ENCODE data around the gene NUDT22. TPM values are rescaled to one million over a fixed set of nuclear protein-coding genes. Genes with fewer than 3 reads are reported as not detected.

The NUDT22 gene
- total RNA-seq, 3 donors from 2014 or later (not counting 1 experiment from before 2014, with no cell fraction given): 59.1 to 79.1 (median 74.8) TPM

GRCh38 chr11:64209563-64209843, 16.6 kb upstream of the NUDT22 start:
- TF ChIP-seq CTCF (IDR thresholded peaks at IDR 0.05): no peak
- peaks cover 39% of the 10 kb centered on the region for H3K36me3 ChIP-seq (ENCODE audit: control insufficient read depth, insufficient read depth, low read length)
- H3K4me3 ChIP-seq (ENCODE audit: low read length): no peak overlapping the region
- H3K27me3 ChIP-seq (ENCODE audit: control insufficient read depth, insufficient read depth, low read length): no peaks in the 10 kb centered on the region
- WGBS (ENCODE audit: insufficient coverage): 92% methylated on average over 8 of the region's 8 CpGs
- peak overlapping the region; percentile 88 to 96 for H3K27ac Mint-ChIP-seq
- H3K27ac ChIP-seq (ENCODE audit: low read length): no peak overlapping the region
- H3K9me3 ChIP-seq (ENCODE audit: control insufficient read depth, insufficient read depth, low read length): no peaks in the 10 kb centered on the region
- peaks cover 34 to 59% of the 10 kb centered on the region in 2 donors for H3K4me1 Mint-ChIP-seq
- H3K36me3 Mint-ChIP-seq: peaks cover 8% of the 10 kb centered on the region
- DNase-seq (no peak), ATAC-seq (no peak)
- peaks cover 45% of the 10 kb centered on the region for H3K4me1 ChIP-seq (ENCODE audit: control insufficient read depth, insufficient read depth, low read length)
- H3K9me3 Mint-ChIP-seq: no peaks in the 10 kb centered on the region
- no peaks in the 10 kb centered on the region for H3K27me3 Mint-ChIP-seq (ENCODE audit: low read depth in 2 of 2)
- no peak overlapping the region for H3K4me3 Mint-ChIP-seq
- intact Hi-C loops (cut with micrococcal nuclease): loop anchor here (5.0 kb wide), 1 partner anchor 133 kb away; the partner anchor contains the start of gene CCDC88B

- DNase-seq: no peak
- Mint-ChIP-seq H3K36me3 (peaks cover 8% of the 10 kb centered on the region), H3K27ac (peak overlapping the region; percentile 88 to 96), H3K27me3 (ENCODE audit: low read depth in 2 of 2) (no peaks in the 10 kb centered on the region), H3K4me1 (peaks cover 30 to 55% of the 10 kb centered on the region in 2 donors), H3K9me3 (no peaks in the 10 kb centered on the region), H3K4me3 (no peak overlapping the region)
- Histone ChIP-seq H3K36me3 (ENCODE audit: control insufficient read depth, insufficient read depth, low read length) (peaks cover 47% of the 10 kb centered on the region), H3K27me3 (ENCODE audit: control insufficient read depth, insufficient read depth, low read length) (no peaks in the 10 kb centered on the region), H3K4me1 (ENCODE audit: control insufficient read depth, insufficient read depth, low read length) (peaks cover 35% of the 10 kb centered on the region), H3K9me3 (ENCODE audit: control insufficient read depth, insufficient read depth, low read length) (no peaks in the 10 kb centered on the region), H3K4me3 (ENCODE audit: low read length) (no peak overlapping the region), H3K27ac (ENCODE audit: low read length) (no peak overlapping the region)
- WGBS (ENCODE audit: insufficient coverage): 96% methylated on average over 24 of the region's 24 CpGs
- ATAC-seq: no peak
- intact Hi-C loops (cut with micrococcal nuclease): no loop called here
- no peak for TF ChIP-seq CTCF (IDR thresholded peaks at IDR 0.05)
These were observed 15.6 kb upstream of the NUDT22 start for GRCh38 chr11:64210301-64211020.

GRCh38 chr11:64211181-64211872, 14.7 kb upstream of the NUDT22 start:
- peaks cover 27% of the 10 kb centered on the region for H3K4me1 ChIP-seq (ENCODE audit: control insufficient read depth, insufficient read depth, low read length)
- no peaks in the 10 kb centered on the region for H3K9me3 Mint-ChIP-seq
- H3K27ac Mint-ChIP-seq: peak overlapping the region in 1 of 2 donors; percentile 58
- H3K4me3 ChIP-seq (ENCODE audit: low read length): no peak overlapping the region
- H3K36me3 ChIP-seq (ENCODE audit: control insufficient read depth, insufficient read depth, low read length): peaks cover 47% of the 10 kb centered on the region
- H3K9me3 ChIP-seq (ENCODE audit: control insufficient read depth, insufficient read depth, low read length): no peaks in the 10 kb centered on the region
- H3K4me3 Mint-ChIP-seq: no peak overlapping the region
- no peak overlapping the region for H3K27ac ChIP-seq (ENCODE audit: low read length)
- intact Hi-C loops (cut with micrococcal nuclease): no loop called here
- peaks cover 23 to 46% of the 10 kb centered on the region in 2 donors for H3K4me1 Mint-ChIP-seq
- no peaks in the 10 kb centered on the region for H3K27me3 ChIP-seq (ENCODE audit: control insufficient read depth, insufficient read depth, low read length)
- ATAC-seq: no peak
- H3K27me3 Mint-ChIP-seq (ENCODE audit: low read depth in 2 of 2): no peaks in the 10 kb centered on the region
- DNase-seq: no peak
- 94% methylated on average over 28 of the region's 30 CpGs for WGBS (ENCODE audit: insufficient coverage)
- H3K36me3 Mint-ChIP-seq: peaks cover 8% of the 10 kb centered on the region
- TF ChIP-seq CTCF (IDR thresholded peaks at IDR 0.05): no peak
